Common myeloid progenitor, CD34-positive (primary cell): Measurements from ENCODE around the gene ZNF750.
A peak's percentile ranks its signal among the peaks of the same experiment; 100 is the strongest.

ENCODE experiments used
- CTCF ChIA-PET: fragments of 350-600 bp; sonication (Branson Sonifier 250); formaldehyde crosslinking; loops from one replicate; lab custom pipeline; 2021; ENCODE audit warnings: antibody characterized with exemption; lab: Charles Lee
- POLR2A ChIA-PET: fragments of 350-600 bp; sonication (Branson Sonifier 250); formaldehyde crosslinking; loops from one replicate; lab custom pipeline; 2021; ENCODE audit warnings: antibody characterized with exemption; lab: Charles Lee
- DNase-seq, 3 donors: peaks; one replicate each; pipeline versions ENCODE4 v3.0.0 to v3.0.0-alpha.2; 2013
- H3K27ac ChIP-seq, 2 experiments: 1 replicate in 1 of 2; 2 replicates in 1 of 2; pipeline ENCODE4 v1.7.0; 2013; ENCODE audit warnings: inconsistent platforms in 2 of 2, low read length in 2 of 2, mild to moderate bottlenecking in 2 of 2, low read depth in 1 of 2, moderate library complexity in 1 of 2; ENCODE audit not compliant: severe bottlenecking in 2 of 2, insufficient read depth in 1 of 2, poor library complexity in 1 of 2
- H3K27me3 ChIP-seq, 5 experiments: replicated peaks in 2 of 5; 1 replicate in 3 of 5; 2 replicates in 2 of 5; pipeline versions ENCODE4 v1.6.1 to v1.7.0; 2013; ENCODE audit warnings: low read length in 4 of 5, mild to moderate bottlenecking in 2 of 5, moderate library complexity in 2 of 5, inconsistent platforms in 1 of 5; ENCODE audit not compliant: insufficient read depth in 5 of 5, control insufficient read depth in 4 of 5
- H3K36me3 ChIP-seq, 4 experiments: 1 replicate in 2 of 4; 2 replicates in 2 of 4; pipeline versions ENCODE4 v1.6.1 to v1.7.0; 2013; ENCODE audit warnings: low read length in 3 of 4, control low read depth in 1 of 4, mild to moderate bottlenecking in 1 of 4; ENCODE audit not compliant: control insufficient read depth in 4 of 4, insufficient read depth in 4 of 4
- H3K4me1 ChIP-seq, 4 experiments: 1 replicate in 3 of 4; 2 replicates in 1 of 4; pipeline versions ENCODE4 v1.6.1 to v1.7.1; 2013; ENCODE audit warnings: low read length in 3 of 4, mild to moderate bottlenecking in 3 of 4, control low read depth in 1 of 4, inconsistent platforms in 1 of 4, moderate library complexity in 1 of 4; ENCODE audit not compliant: control insufficient read depth in 4 of 4, insufficient read depth in 4 of 4; ENCODE audit errors: control extremely low read depth in 1 of 4
- H3K4me3 ChIP-seq, 7 experiments: 1 replicate in 4 of 7; 2 replicates in 3 of 7; pipeline versions ENCODE4 v1.5.1 to v1.7.0; 2013; ENCODE audit warnings: mild to moderate bottlenecking in 7 of 7, low read length in 6 of 7, moderate library complexity in 6 of 7, inconsistent platforms in 2 of 7, low read depth in 2 of 7, control low read depth in 1 of 7; ENCODE audit not compliant: insufficient read depth in 4 of 7, control insufficient read depth in 1 of 7; ENCODE audit errors: extremely low read depth in 1 of 7
- H3K9me3 ChIP-seq, 5 experiments: 1 replicate in 4 of 5; 2 replicates in 1 of 5; pipeline versions ENCODE4 v1.6.1 to v1.7.1; 2013; ENCODE audit warnings: low read length in 4 of 5, mild to moderate bottlenecking in 2 of 5, inconsistent platforms in 1 of 5, low read depth in 1 of 5, moderate library complexity in 1 of 5; ENCODE audit not compliant: control insufficient read depth in 4 of 5, insufficient read depth in 2 of 5; ENCODE audit errors: control extremely low read depth in 1 of 5
- WGBS: methylation state at CpG from one replicate; pipeline ENCODE4 v1.1.5; 2013; ENCODE audit not compliant: insufficient coverage; 5-methylcytosine and 5-hydroxymethylcytosine counted together

Gene ZNF750

GRCh38 chr17:82782657-82783207, 57.1 kb downstream of the ZNF750 start:
- WGBS = 69% methylated on average over 39 of the region's 42 CpGs
- Histone ChIP-seq H3K4me3 (no peak overlapping the region), H3K36me3 (peaks cover 2 to 27% (median 11%) of the 10 kb centered on the region in 4 experiments), H3K27me3 (no peaks in the 10 kb centered on the region), H3K4me1 (peaks cover 0 to 9% (median 4%) of the 10 kb centered on the region in 4 experiments), H3K9me3 (no peaks in the 10 kb centered on the region), H3K27ac (no peak overlapping the region)
- DNase-seq = peak in 1 of 3 donors; percentile 38
- CTCF ChIA-PET = interaction anchor here (0.6 to 2.2 kb wide), 2 partner anchors 93 to 288 kb away, joined by 3 to 12 read pairs; no protein-coding TSS in a partner anchor
- POLR2A ChIA-PET = no interaction called here

GRCh38 chr17:82781894-82782274, 57.9 kb downstream of the ZNF750 start:
- CTCF ChIA-PET = interaction anchor here (0.6 to 3.5 kb wide), 20 partner anchors 10 to 421 kb away, joined by 3 to 33 read pairs (median 3); no protein-coding TSS in a partner anchor
- POLR2A ChIA-PET = interaction anchor here (0.6 kb wide), 1 partner anchor 420 kb away, joined by 3 read pairs; no protein-coding TSS in a partner anchor
- Histone ChIP-seq H3K27me3 (no peaks in the 10 kb centered on the region), H3K9me3 (no peaks in the 10 kb centered on the region), H3K27ac (no peak overlapping the region), H3K36me3 (peaks cover 0 to 27% (median 11%) of the 10 kb centered on the region in 4 experiments), H3K4me1 (peaks cover 0 to 9% (median 4%) of the 10 kb centered on the region in 4 experiments), H3K4me3 (no peak overlapping the region)
- WGBS = 33% methylated on average over 6 of the region's 8 CpGs
- peak; percentile 74 to 90 (median 87) for DNase-seq

- no peak overlapping the region for H3K27ac ChIP-seq
- H3K4me3 ChIP-seq = no peak overlapping the region
- WGBS = 84% methylated on average over 16 of the region's 27 CpGs
- H3K36me3 ChIP-seq = peaks cover 0 to 33% (median 15%) of the 10 kb centered on the region in 4 experiments
- no peak for DNase-seq
- no peaks in the 10 kb centered on the region for H3K27me3 ChIP-seq
- POLR2A ChIA-PET = interaction anchor here (0.6 kb wide), 1 partner anchor 421 kb away, joined by 3 read pairs; no protein-coding TSS in a partner anchor
- CTCF ChIA-PET = interaction anchor here (0.7 to 3.5 kb wide), 26 partner anchors 10 to 421 kb away, joined by 3 to 33 read pairs (median 3); no protein-coding TSS in a partner anchor
- H3K4me1 ChIP-seq = peaks cover 0 to 9% (median 4%) of the 10 kb centered on the region in 4 experiments
- H3K9me3 ChIP-seq = no peaks in the 10 kb centered on the region
Observed at GRCh38 chr17:82780971-82781893, 58.6 kb downstream of the ZNF750 start.

GRCh38 chr17:82780195-82780594, 59.6 kb downstream of the ZNF750 start:
- WGBS = 93% methylated on average over 9 of the region's 12 CpGs
- H3K36me3 ChIP-seq = peaks cover 0 to 35% (median 15%) of the 10 kb centered on the region in 4 experiments

GRCh38 chr17:82779541-82779940, 60.3 kb downstream of the ZNF750 start:
- no peak overlapping the region for H3K27ac ChIP-seq

More at GRCh38 chr17:82780195-82780594, 59.6 kb downstream of the ZNF750 start:
- Histone ChIP-seq H3K4me1 (peaks cover 0 to 13% (median 7%) of the 10 kb centered on the region in 4 experiments), H3K9me3 (no peaks in the 10 kb centered on the region), H3K4me3 (no peak overlapping the region), H3K27me3 (no peaks in the 10 kb centered on the region), H3K27ac (no peak overlapping the region)
- POLR2A ChIA-PET = no interaction called here
- no peak for DNase-seq
- CTCF ChIA-PET = interaction anchor here (0.8 to 3.5 kb wide), 13 partner anchors 9 to 420 kb away, joined by 3 to 33 read pairs (median 5); no protein-coding TSS in a partner anchor

More at GRCh38 chr17:82779541-82779940, 60.3 kb downstream of the ZNF750 start:
- H3K36me3 ChIP-seq = peaks cover 0 to 36% (median 13%) of the 10 kb centered on the region in 4 experiments
- 94% methylated on average over 22 of the region's 23 CpGs for WGBS
- H3K4me3 ChIP-seq = no peak overlapping the region
- peaks cover 0 to 17% (median 12%) of the 10 kb centered on the region in 4 experiments for H3K4me1 ChIP-seq
- H3K27me3 ChIP-seq = no peaks in the 10 kb centered on the region
- no peak for DNase-seq
- no peaks in the 10 kb centered on the region for H3K9me3 ChIP-seq
- ChIA-PET CTCF (interaction anchor here (1.0 to 3.5 kb wide), 11 partner anchors 8 to 421 kb away, joined by 3 to 33 read pairs (median 3); no protein-coding TSS in a partner anchor), POLR2A (no interaction called here)
